GM12878 (cell line): ENCODE results near the gene LGI2. TPM values are rescaled to one million over a fixed set of nuclear protein-coding genes. Genes with fewer than 3 reads are reported as not detected.

Experiments
- ATAC-seq: fragments of 200-7000 bp; cut with Tn5 transposase; 3 replicates; pipeline ENCODE4 v1.9.1; 2020; ENCODE audit warnings: mild to moderate bottlenecking, moderate library complexity
- BruUV-seq: library from RNA; stranded (reverse); fragments of 400-500 nt; replicated peaks from 2 replicates; lab custom pipeline; 2021; lab: Mats Ljungman, UMichigan
- CTCF ChIA-PET: fragments of 300-600 bp; sonication (Branson Sonifier 250); formaldehyde crosslinking; extraction: SDS; loops from one replicate; lab custom pipeline; 2021; ENCODE audit warnings: inconsistent platforms; lab: Yijun Ruan, JAX
- POLR2A ChIA-PET: fragments of 350-600 bp; formaldehyde crosslinking; extraction: SDS; loops from one replicate; lab custom pipeline; 2021; ENCODE audit warnings: inconsistent platforms; lab: Charles Lee
- RAD21 ChIA-PET: fragments of 300-600 bp; sonication (Branson Sonifier 250); formaldehyde crosslinking; loops from one replicate; lab custom pipeline; 2023; ENCODE audit warnings: antibody characterized with exemption; ENCODE audit not compliant: unreplicated experiment; lab: Charles Lee
- SMC1A ChIA-PET: fragments of 300-600 bp; sonication (Branson Sonifier 250); formaldehyde crosslinking; loops from one replicate; lab custom pipeline; 2023; ENCODE audit not compliant: unreplicated experiment, uncharacterized antibody; lab: Charles Lee
- DNase-seq: peaks from one replicate; pipeline ENCODE4 v3.0.0-alpha.2; 2011; ENCODE audit warnings: low read depth, low spot score
- FAIRE-seq: peaks from 3 replicates; lab custom pipeline; 2011; peaks lifted over from hg19 to GRCh38; lab: Jason Lieb, UNC
- H2AFZ ChIP-seq: 2 replicates; pipeline ENCODE4 v1.6.0; 2011; ENCODE audit warnings: low read depth, low read length, control low read depth; ENCODE audit not compliant: control insufficient read depth
- H3K27ac ChIP-seq: 2 replicates; pipeline ENCODE4 v1.5.1; 2011; ENCODE audit warnings: control low read depth; ENCODE audit not compliant: control insufficient read depth, insufficient read depth
- H3K27me3 ChIP-seq, 2 experiments: replicated peaks in 1 of 2; 2 replicates each; pipeline versions ENCODE4 v1.6.0 to v1.6.1; 2011; ENCODE audit warnings: low read length in 1 of 2; ENCODE audit not compliant: control insufficient read depth in 2 of 2, insufficient read depth in 2 of 2
- H3K36me3 ChIP-seq, 2 experiments: 2 replicates each; pipeline ENCODE4 v1.5.1; 2011; ENCODE audit warnings: low read length in 1 of 2; ENCODE audit not compliant: control insufficient read depth in 2 of 2, insufficient read depth in 2 of 2
- H3K4me1 ChIP-seq: 2 replicates; pipeline ENCODE4 v1.6.1; 2011; ENCODE audit warnings: mild to moderate bottlenecking, low read length, moderate library complexity, mixed read lengths; ENCODE audit not compliant: control insufficient read depth, insufficient read depth
- H3K4me2 ChIP-seq: 2 replicates; pipeline ENCODE4 v1.6.0; 2011; ENCODE audit warnings: control low read depth; ENCODE audit not compliant: control insufficient read depth, insufficient read depth
- H3K4me3 ChIP-seq: fragments of 200-600 bp; sonication (generic); 2 replicates; pipeline ENCODE4 v1.5.1; 2016
- H3K79me2 ChIP-seq: 2 replicates; pipeline ENCODE4 v1.6.0; 2011; ENCODE audit warnings: low read length; ENCODE audit not compliant: control insufficient read depth, insufficient read depth
- H3K9ac ChIP-seq: 2 replicates; pipeline ENCODE4 v1.8.0; 2011; ENCODE audit warnings: low read length, control low read depth, mixed read lengths; ENCODE audit not compliant: control insufficient read depth, insufficient read depth
- H3K9me3 ChIP-seq: replicated peaks from 3 replicates; pipeline ENCODE4 v1.5.1; 2011; ENCODE audit warnings: mild to moderate bottlenecking, low read length; ENCODE audit not compliant: control insufficient read depth, insufficient read depth
- H4K20me1 ChIP-seq: 2 replicates; pipeline ENCODE4 v1.6.0; 2011; ENCODE audit not compliant: control insufficient read depth, insufficient read depth
- BRCA1 ChIP-seq: IDR thresholded peaks from 2 replicates; pipeline ENCODE4 v1.6.1; 2011; ENCODE audit warnings: low read depth, low read length, improper control_type of control experiment
- HDAC6 ChIP-seq: fragments of 200-600 bp; sonication (generic); IDR thresholded peaks from one replicate; pipeline ENCODE4 v1.8.0; 2017; ENCODE audit warnings: antibody characterized with exemption; ENCODE audit not compliant: unreplicated experiment
- JUNB ChIP-seq: IDR thresholded peaks from 2 replicates; pipeline ENCODE4 v1.6.1; 2016; ENCODE audit warnings: antibody characterized with exemption, mild to moderate bottlenecking
- TBL1XR1 ChIP-seq: IDR thresholded peaks from 2 replicates; pipeline ENCODE4 v1.6.1; 2012; ENCODE audit warnings: low read depth, low read length, improper control_type of control experiment
- YBX1 ChIP-seq: fragments of 450-650 bp; IDR thresholded peaks from 2 replicates; pipeline ENCODE4 v1.6.1; 2016; ENCODE audit warnings: antibody characterized with exemption
- WGBS: methylation state at CpG from one replicate; pipeline ENCODE4 v1.1.6; 2016; ENCODE audit warnings: low lambda C conversion rate; ENCODE audit not compliant: insufficient replicate concordance, insufficient coverage; ENCODE audit errors: missing lambda C conversion rate; 5-methylcytosine and 5-hydroxymethylcytosine counted together
- in situ Hi-C: fragments of 300-500 bp; cut with MboI; formaldehyde crosslinking; loops from 9 replicates; pipeline ENCODE4 v1.14.3; 2018; ENCODE audit warnings: mixed read lengths
- intact Hi-C: fragments of 100-400 bp; cut with micrococcal nuclease; formaldehyde crosslinking; loops from one replicate; pipeline ENCODE4 v1.14.2; 2022; ENCODE audit not compliant: unreplicated experiment
- polyA plus RNA-seq, 11 experiments: library from polyadenylated mRNA; depleted of rRNA in 4 of 11; unstranded in 6 of 11; stranded (reverse) in 5 of 11; fragments of >200 nt; fragmentation: Nextera tagmentation in 4 of 11; fragmentation: Illumina TruSeq in 1 of 11; extraction: Ambion mirVana in 4 of 11; extraction: Trizol in 1 of 11; gene quantifications; 1 replicate in 1 of 11; 2 replicates in 10 of 11; pipeline versions ENCODE4 v1.2.1 to v1.2.3, GENCODE V29; 2011 to 2016; ENCODE audit warnings: inconsistent platforms in 2 of 11, missing spikeins in 2 of 11, low read depth in 1 of 11
- total RNA-seq, 4 experiments: library from RNA; depleted of rRNA in 3 of 4; stranded (reverse); fragments of >200 nt in 3 of 4; fragmentation: Illumina TruSeq in 1 of 4; extraction: Trizol in 1 of 4; gene quantifications; 2 replicates each; pipeline versions ENCODE4 v1.2.1 to v1.2.3, GENCODE V29; 2013 to 2021
- TF ChIP-seq, protein P1 (sequence below): IDR thresholded peaks from 2 replicates; pipeline ENCODE4 v1.6.1; 2012; ENCODE audit warnings: mild to moderate bottlenecking, low read depth, low read length

Gene LGI2
- total and polyA plus RNA-seq, 10 of the 15 experiments (the other 5 are each of a cell fraction or from before 2014, with no cell fraction given): not detected

DNA sequence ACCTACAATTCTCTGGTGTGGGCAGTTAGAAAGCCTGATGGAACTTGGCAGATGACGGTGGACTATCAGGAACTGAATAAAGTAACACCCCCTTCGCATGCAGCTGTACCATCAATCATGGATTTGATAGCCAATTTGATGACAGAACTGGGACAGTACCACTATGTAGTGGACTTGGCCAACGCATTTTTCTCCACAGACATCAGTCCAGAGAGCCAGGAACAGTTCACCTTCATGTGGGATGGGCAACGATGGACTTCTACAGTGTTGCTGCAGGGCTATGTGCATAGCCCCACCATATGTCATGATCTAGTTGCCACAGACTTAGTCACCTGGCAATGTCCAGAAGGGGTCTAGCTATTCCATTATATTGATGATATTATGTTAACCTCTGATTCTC lies 63.4 kb downstream of the LGI2 start:
- CTCF ChIA-PET: no interaction called here
- DNase-seq: no peak
- intact Hi-C loops (no loop called here), in situ Hi-C loops (no loop called here)
- H4K20me1 ChIP-seq: no peaks in the 10 kb centered on the region
- H2AFZ ChIP-seq: no peak overlapping the region
- no peaks in the 10 kb centered on the region for H3K4me1 ChIP-seq
- BruUV-seq: no TSS peak
- no peak for FAIRE-seq
- SMC1A ChIA-PET: no interaction called here
- H3K9ac ChIP-seq: no peak overlapping the region
- H3K36me3 ChIP-seq: no peaks in the 10 kb centered on the region
- H3K27ac ChIP-seq: no peak overlapping the region
- no peak overlapping the region for H3K4me2 ChIP-seq
- 61% methylated on average over 4 of the region's 4 CpGs for WGBS
- RAD21 ChIA-PET: no interaction called here
- no peaks in the 10 kb centered on the region for H3K79me2 ChIP-seq
- POLR2A ChIA-PET: no interaction called here
- no peak for TF ChIP-seq JUNB
- no peak for TF ChIP-seq TBL1XR1
- H3K9me3 ChIP-seq: no peaks in the 10 kb centered on the region; the same call in 2 of the 3 replicates
- H3K27me3 ChIP-seq: no peaks in the 10 kb centered on the region
- ATAC-seq: no peak
- H3K4me3 ChIP-seq: no peak overlapping the region

DNA sequence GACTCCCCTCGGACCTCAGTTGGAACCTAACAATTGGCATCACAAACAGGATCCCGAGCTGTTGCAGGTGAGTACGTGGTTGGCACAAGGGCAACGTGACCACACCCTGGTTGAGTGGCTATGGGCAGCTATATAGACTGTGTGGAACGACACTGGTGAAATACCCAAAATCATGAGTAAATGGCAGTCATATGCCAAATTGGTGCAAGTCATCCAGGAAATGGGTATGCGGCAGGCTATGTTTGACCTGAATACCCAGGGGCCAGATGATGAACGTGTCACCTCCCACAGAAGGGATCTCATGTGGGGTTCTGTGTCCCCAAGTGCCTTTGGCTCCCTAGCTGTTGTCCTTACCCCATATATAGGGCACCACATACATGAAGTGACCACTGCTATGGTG lies 64.7 kb downstream of the LGI2 start:
- Histone ChIP-seq H3K27ac (no peak overlapping the region), H3K9me3 (no peaks in the 10 kb centered on the region; the same call in 2 of the 3 replicates), H2AFZ (no peak overlapping the region), H3K79me2 (no peaks in the 10 kb centered on the region), H3K4me2 (no peak overlapping the region), H4K20me1 (no peaks in the 10 kb centered on the region), H3K9ac (no peak overlapping the region), H3K27me3 (no peaks in the 10 kb centered on the region), H3K36me3 (no peaks in the 10 kb centered on the region), H3K4me3 (no peak overlapping the region), H3K4me1 (no peaks in the 10 kb centered on the region)
- ChIA-PET CTCF (no interaction called here), POLR2A (no interaction called here), SMC1A (no interaction called here), RAD21 (no interaction called here)
- intact Hi-C loops (no loop called here), in situ Hi-C loops (no loop called here)
- ATAC-seq: no peak
- BruUV-seq: no TSS peak
- no peak for DNase-seq
- no peak for FAIRE-seq
- 17% methylated on average over 7 of the region's 7 CpGs for WGBS
- TF ChIP-seq YBX1: no peak
- TF ChIP-seq, protein P1, sequence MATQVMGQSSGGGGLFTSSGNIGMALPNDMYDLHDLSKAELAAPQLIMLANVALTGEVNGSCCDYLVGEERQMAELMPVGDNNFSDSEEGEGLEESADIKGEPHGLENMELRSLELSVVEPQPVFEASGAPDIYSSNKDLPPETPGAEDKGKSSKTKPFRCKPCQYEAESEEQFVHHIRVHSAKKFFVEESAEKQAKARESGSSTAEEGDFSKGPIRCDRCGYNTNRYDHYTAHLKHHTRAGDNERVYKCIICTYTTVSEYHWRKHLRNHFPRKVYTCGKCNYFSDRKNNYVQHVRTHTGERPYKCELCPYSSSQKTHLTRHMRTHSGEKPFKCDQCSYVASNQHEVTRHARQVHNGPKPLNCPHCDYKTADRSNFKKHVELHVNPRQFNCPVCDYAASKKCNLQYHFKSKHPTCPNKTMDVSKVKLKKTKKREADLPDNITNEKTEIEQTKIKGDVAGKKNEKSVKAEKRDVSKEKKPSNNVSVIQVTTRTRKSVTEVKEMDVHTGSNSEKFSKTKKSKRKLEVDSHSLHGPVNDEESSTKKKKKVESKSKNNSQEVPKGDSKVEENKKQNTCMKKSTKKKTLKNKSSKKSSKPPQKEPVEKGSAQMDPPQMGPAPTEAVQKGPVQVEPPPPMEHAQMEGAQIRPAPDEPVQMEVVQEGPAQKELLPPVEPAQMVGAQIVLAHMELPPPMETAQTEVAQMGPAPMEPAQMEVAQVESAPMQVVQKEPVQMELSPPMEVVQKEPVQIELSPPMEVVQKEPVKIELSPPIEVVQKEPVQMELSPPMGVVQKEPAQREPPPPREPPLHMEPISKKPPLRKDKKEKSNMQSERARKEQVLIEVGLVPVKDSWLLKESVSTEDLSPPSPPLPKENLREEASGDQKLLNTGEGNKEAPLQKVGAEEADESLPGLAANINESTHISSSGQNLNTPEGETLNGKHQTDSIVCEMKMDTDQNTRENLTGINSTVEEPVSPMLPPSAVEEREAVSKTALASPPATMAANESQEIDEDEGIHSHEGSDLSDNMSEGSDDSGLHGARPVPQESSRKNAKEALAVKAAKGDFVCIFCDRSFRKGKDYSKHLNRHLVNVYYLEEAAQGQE: no peak
- no peak for TF ChIP-seq HDAC6
- TF ChIP-seq BRCA1: no peak
